ENCODE data around the gene PLPP3. TPM values are rescaled to one million over a fixed set of nuclear protein-coding genes. Genes with fewer than 3 reads are reported as not detected.

The PLPP3 gene
- total RNA-seq, 6 donors from 2014 or later = 30.7 to 117 (median 55.5) TPM

DNA sequence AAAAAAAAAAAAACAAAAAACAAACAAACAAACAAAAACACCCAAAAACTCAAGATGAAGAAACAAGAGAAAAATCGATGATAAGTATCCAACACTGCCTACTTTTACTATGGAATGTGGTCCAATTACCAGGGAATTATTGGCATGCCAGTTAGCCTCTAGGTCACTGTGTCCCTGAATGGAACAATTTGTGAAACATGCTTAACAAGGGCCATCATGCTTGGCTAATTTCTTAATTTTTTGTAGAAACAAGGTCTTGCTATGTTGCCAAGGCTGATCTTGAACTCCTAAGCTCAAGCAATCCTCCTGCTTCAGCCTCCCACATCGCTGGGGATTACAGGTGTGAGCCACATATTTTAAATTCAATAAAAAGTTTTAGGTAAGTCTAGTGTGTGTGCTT is 23.9 kb downstream of the PLPP3 start:
- ATAC-seq (ENCODE audit: low FRiP score in 2 of 2) = no peak
- Histone ChIP-seq H3K27me3 (no peaks in the 10 kb centered on the region), H3K9me3 (no peaks in the 10 kb centered on the region), H3K27ac (no peak overlapping the region), H3K4me3 (no peak overlapping the region), H3K4me1 (peaks cover 1 to 16% (median 10%) of the 10 kb centered on the region in 4 donors), H3K36me3 (no peaks in the 10 kb centered on the region)
- TF ChIP-seq, protein P1, sequence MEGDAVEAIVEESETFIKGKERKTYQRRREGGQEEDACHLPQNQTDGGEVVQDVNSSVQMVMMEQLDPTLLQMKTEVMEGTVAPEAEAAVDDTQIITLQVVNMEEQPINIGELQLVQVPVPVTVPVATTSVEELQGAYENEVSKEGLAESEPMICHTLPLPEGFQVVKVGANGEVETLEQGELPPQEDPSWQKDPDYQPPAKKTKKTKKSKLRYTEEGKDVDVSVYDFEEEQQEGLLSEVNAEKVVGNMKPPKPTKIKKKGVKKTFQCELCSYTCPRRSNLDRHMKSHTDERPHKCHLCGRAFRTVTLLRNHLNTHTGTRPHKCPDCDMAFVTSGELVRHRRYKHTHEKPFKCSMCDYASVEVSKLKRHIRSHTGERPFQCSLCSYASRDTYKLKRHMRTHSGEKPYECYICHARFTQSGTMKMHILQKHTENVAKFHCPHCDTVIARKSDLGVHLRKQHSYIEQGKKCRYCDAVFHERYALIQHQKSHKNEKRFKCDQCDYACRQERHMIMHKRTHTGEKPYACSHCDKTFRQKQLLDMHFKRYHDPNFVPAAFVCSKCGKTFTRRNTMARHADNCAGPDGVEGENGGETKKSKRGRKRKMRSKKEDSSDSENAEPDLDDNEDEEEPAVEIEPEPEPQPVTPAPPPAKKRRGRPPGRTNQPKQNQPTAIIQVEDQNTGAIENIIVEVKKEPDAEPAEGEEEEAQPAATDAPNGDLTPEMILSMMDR (IDR thresholded peaks at IDR 0.05) = no peak
- TF ChIP-seq POLR2A (IDR thresholded peaks at IDR 0.05) (no peak), EP300 (IDR thresholded peaks at IDR 0.05) (no peak), POLR2AphosphoS5 (IDR thresholded peaks at IDR 0.05) (no peak)
- 87 to 90% methylated on average over 2 of the region's 2 CpGs for WGBS, 2 donors
- DNase-seq = no peak

DNA sequence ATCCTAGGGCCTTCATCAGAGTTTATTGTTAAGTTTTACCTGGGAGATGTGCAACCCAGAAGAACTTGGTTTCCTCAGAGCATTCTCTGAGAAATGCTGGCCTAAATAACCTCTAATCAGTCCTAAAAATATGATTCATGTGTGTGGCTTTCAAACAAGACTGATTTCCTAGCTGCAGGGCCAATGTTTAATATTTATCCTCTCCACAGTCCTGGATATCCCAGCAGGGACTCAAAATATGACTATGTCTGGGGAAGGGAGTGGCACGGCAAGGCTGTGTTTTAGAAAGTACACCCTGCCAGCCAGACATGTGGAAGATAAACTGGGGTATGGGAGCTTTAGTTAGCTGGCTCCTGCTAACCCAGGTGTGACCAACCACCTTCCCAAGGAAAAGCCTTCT is 26.3 kb downstream of the PLPP3 start:
- H3K27me3 ChIP-seq = no peaks in the 10 kb centered on the region
- H3K9me3 ChIP-seq = no peaks in the 10 kb centered on the region
- DNase-seq (no peak), ATAC-seq (ENCODE audit: low FRiP score in 2 of 2) (no peak)
- H3K27ac ChIP-seq = no peak overlapping the region
- H3K4me3 ChIP-seq = no peak overlapping the region
- H3K36me3 ChIP-seq = no peaks in the 10 kb centered on the region
- WGBS, 2 donors = 77 to 100% methylated on average over 1 of the region's 1 CpG
- H3K4me1 ChIP-seq = peaks cover 19 to 31% (median 26%) of the 10 kb centered on the region in 4 donors
- TF ChIP-seq POLR2AphosphoS5 (IDR thresholded peaks at IDR 0.05) = no peak
- no peak for TF ChIP-seq EP300 (IDR thresholded peaks at IDR 0.05)
- no peak for TF ChIP-seq POLR2A (IDR thresholded peaks at IDR 0.05)
- TF ChIP-seq, protein P1 (IDR thresholded peaks at IDR 0.05) = no peak

DNA sequence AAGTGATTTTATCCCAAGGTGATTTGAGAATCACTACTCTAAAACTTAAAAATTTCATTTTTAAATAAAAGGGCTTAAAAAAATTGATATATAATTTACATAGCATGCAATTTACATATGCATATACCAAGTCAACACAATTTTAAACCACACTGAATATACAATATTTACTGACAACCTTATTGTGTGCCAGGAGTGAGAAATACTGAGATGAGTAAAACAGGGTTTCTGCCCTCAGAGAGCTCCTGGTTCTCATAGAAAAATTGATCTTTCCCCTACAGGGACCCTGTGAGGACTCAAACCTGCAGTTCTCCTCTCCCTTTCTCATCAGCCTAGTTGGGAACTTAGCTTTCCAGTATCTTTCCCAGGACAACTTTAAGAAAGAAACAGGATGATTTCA is 27.0 kb downstream of the PLPP3 start:
- Histone ChIP-seq H3K36me3 (no peaks in the 10 kb centered on the region), H3K4me1 (peaks cover 26 to 36% (median 33%) of the 10 kb centered on the region in 4 donors), H3K27ac (no peak overlapping the region), H3K27me3 (no peaks in the 10 kb centered on the region), H3K9me3 (no peaks in the 10 kb centered on the region), H3K4me3 (no peak overlapping the region)
- DNase-seq = no peak
- ATAC-seq (ENCODE audit: low FRiP score in 2 of 2) = no peak
- TF ChIP-seq EP300 (IDR thresholded peaks at IDR 0.05) (no peak), POLR2A (IDR thresholded peaks at IDR 0.05) (no peak), POLR2AphosphoS5 (IDR thresholded peaks at IDR 0.05) (no peak)
- TF ChIP-seq, protein P1 (IDR thresholded peaks at IDR 0.05) = no peak

DNA sequence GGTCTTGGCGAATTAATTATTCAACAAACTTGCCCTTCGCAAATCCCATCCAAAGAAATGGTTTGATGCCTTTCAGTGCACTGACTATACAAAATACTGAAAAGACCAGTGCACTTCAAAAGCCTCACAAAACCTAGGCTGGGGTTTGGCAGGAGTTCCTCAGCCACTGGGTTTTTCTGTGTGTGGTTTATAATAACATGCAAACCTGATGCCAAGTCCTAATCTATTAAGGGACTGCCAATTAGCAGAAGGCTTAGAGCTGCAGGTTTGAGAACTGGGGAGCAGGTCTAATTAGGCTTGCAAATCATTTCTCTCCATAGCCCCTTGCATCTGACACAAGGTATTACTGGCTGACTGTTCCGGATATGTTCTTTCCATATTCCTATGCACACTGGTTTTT is 27.7 kb downstream of the PLPP3 start:
- no peak overlapping the region for H3K27ac ChIP-seq
- no peaks in the 10 kb centered on the region for H3K27me3 ChIP-seq
- no peak for DNase-seq
- H3K4me1 ChIP-seq = peaks cover 27 to 36% (median 33%) of the 10 kb centered on the region in 4 donors
- 84 to 98% methylated on average over 2 to 3 of the region's 3 CpGs for WGBS, 2 donors
- no peaks in the 10 kb centered on the region for H3K36me3 ChIP-seq
- H3K9me3 ChIP-seq = no peaks in the 10 kb centered on the region
- ATAC-seq (ENCODE audit: low FRiP score in 2 of 2) = no peak
- TF ChIP-seq POLR2AphosphoS5 (IDR thresholded peaks at IDR 0.05) = no peak
- no peak overlapping the region for H3K4me3 ChIP-seq

DNA sequence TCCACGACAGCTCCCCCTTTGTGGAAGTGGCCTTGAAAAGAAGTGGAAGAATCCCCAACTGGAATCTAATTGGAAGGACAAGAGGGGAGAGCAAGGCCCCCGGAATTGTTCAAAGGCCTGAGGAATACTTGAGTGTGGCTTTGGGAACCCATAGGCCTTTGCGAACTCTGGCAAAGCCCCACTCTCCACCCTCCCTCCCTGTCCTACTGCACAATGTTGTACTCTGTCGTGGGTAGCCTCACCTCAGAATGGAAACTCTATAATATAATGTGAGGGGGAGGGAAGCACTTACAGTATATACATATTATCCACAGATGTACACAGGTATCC is 28.5 kb downstream of the PLPP3 start:
- no peak for DNase-seq
- no peak for ATAC-seq (ENCODE audit: low FRiP score in 2 of 2)
- peak overlapping the region in 3 of 4 donors; percentile 2 to 50 (median 43) for H3K27ac ChIP-seq
- peaks cover 27 to 43% (median 34%) of the 10 kb centered on the region in 4 donors for H3K4me1 ChIP-seq
- no peak overlapping the region for H3K4me3 ChIP-seq
- no peak for TF ChIP-seq EP300 (IDR thresholded peaks at IDR 0.05)
- no peak for TF ChIP-seq POLR2AphosphoS5 (IDR thresholded peaks at IDR 0.05)
- TF ChIP-seq, protein P1 (IDR thresholded peaks at IDR 0.05) = no peak
- TF ChIP-seq POLR2A (IDR thresholded peaks at IDR 0.05) = no peak
- no peaks in the 10 kb centered on the region for H3K27me3 ChIP-seq
- WGBS, 2 donors = 92 to 94% methylated on average over 3 to 4 of the region's 4 CpGs
- H3K36me3 ChIP-seq = no peaks in the 10 kb centered on the region
- H3K9me3 ChIP-seq = no peaks in the 10 kb centered on the region
